ENCODE measurements around the gene ZIC2.

ZIC2 gene

GRCh38 chr13:99975626-99976025, 6.0 kb upstream of the ZIC2 start:
- no peak for DNase-seq

GRCh38 chr13:99976575-99976974, 5.0 kb upstream of the ZIC2 start:
- no peak for DNase-seq

GRCh38 chr13:99977334-99977911, 4.2 kb upstream of the ZIC2 start:
- DNase-seq = no peak

- peak; percentile 15 for DNase-seq
Observed at GRCh38 chr13:99977912-99978798, 3.4 kb upstream of the ZIC2 start.

GRCh38 chr13:99978799-99979452, 2.7 kb upstream of the ZIC2 start:
- peak; percentile 27 for DNase-seq

GRCh38 chr13:99979453-99980200, 2.0 kb upstream of the ZIC2 start:
- peak; percentile 29 for DNase-seq

GRCh38 chr13:99980201-99980823, 1.3 kb upstream of the ZIC2 start:
- DNase-seq = peak; percentile 81

GRCh38 chr13:99980824-99981734, 505 bp upstream of the ZIC2 start:
- no peak for DNase-seq

- DNase-seq = no peak
Observed at GRCh38 chr13:99982036-99982730, 599 bp downstream of the ZIC2 start.

GRCh38 chr13:99982731-99983498, 1.3 kb downstream of the ZIC2 start:
- no peak for DNase-seq

GRCh38 chr13:99983499-99984401, 2.2 kb downstream of the ZIC2 start:
- no peak for DNase-seq

- DNase-seq = no peak
Observed at GRCh38 chr13:99984461-99985240, 3.1 kb downstream of the ZIC2 start.

GRCh38 chr13:99985241-99985874, 3.8 kb downstream of the ZIC2 start:
- DNase-seq = no peak

- no peak for DNase-seq
Observed at GRCh38 chr13:99985886-99986527, 4.4 kb downstream of the ZIC2 start.

GRCh38 chr13:99986741-99987140, 5.2 kb downstream of the ZIC2 start:
- no peak for DNase-seq

GRCh38 chr13:99987154-99988019, 5.8 kb downstream of the ZIC2 start:
- no peak for DNase-seq
